HEK293 (cell line): ENCODE data around the gene FOXK2.

Experiments used
- FEZF1 ChIP-seq: fragments of 450-650 bp; formaldehyde crosslinking; IDR thresholded peaks from 2 replicates; pipeline ENCODE4 v1.5.1; 2016; ENCODE audit warnings: missing biosample characterization, missing genetic modification characterization
- HOXC10 ChIP-seq: sonication (generic); formaldehyde crosslinking; IDR thresholded peaks from 2 replicates; pipeline ENCODE4 v1.8.1; 2023; ENCODE audit warnings: mild to moderate bottlenecking, missing genetic modification reagents
- KLF1 ChIP-seq: fragments of 450-650 bp; formaldehyde crosslinking; IDR thresholded peaks from 2 replicates; pipeline ENCODE4 v1.5.1; 2016; ENCODE audit warnings: missing biosample characterization, missing genetic modification characterization
- OVOL3 ChIP-seq: fragments of 450-650 bp; formaldehyde crosslinking; IDR thresholded peaks from 2 replicates; pipeline ENCODE4 v1.5.1; 2016; ENCODE audit warnings: missing biosample characterization, missing genetic modification characterization
- SP3 ChIP-seq: fragments of 450-650 bp; formaldehyde crosslinking; IDR thresholded peaks from 2 replicates; pipeline ENCODE4 v1.5.1; 2016; ENCODE audit warnings: missing biosample characterization, missing genetic modification characterization
- SP7 ChIP-seq: fragments of 450-650 bp; formaldehyde crosslinking; IDR thresholded peaks from 2 replicates; pipeline ENCODE4 v1.5.1; 2016; ENCODE audit warnings: missing biosample characterization, missing genetic modification characterization
- ZNF132 ChIP-seq: fragments of 450-650 bp; formaldehyde crosslinking; IDR thresholded peaks from 2 replicates; pipeline ENCODE4 v1.5.1; 2017; ENCODE audit warnings: missing biosample characterization, missing genetic modification characterization, borderline replicate concordance
- ZNF133 ChIP-seq: fragments of 450-650 bp; formaldehyde crosslinking; IDR thresholded peaks from 2 replicates; pipeline ENCODE4 v1.5.1; 2016; ENCODE audit warnings: missing biosample characterization, missing genetic modification characterization
- ZNF223 ChIP-seq: fragments of 450-650 bp; formaldehyde crosslinking; IDR thresholded peaks from 2 replicates; pipeline ENCODE4 v1.5.1; 2016; ENCODE audit warnings: missing biosample characterization, missing genetic modification characterization
- ZNF274 ChIP-seq, 2 experiments: fragments of 200-500 bp in 1 of 2; fragments of 450-650 bp in 1 of 2; sonication (Bioruptor generic) in 1 of 2; formaldehyde crosslinking in 1 of 2; IDR thresholded peaks; 2 replicates each; pipeline versions ENCODE4 v1.5.1 to v1.6.1; 2014 to 2016; ENCODE audit warnings: borderline replicate concordance in 1 of 2, inconsistent platforms in 1 of 2, low read length in 1 of 2, missing biosample characterization in 1 of 2, missing genetic modification characterization in 1 of 2
- ZNF311 ChIP-seq: fragments of 450-650 bp; formaldehyde crosslinking; IDR thresholded peaks from 2 replicates; pipeline ENCODE4 v1.5.1; 2017; ENCODE audit warnings: missing biosample characterization, missing genetic modification characterization, borderline replicate concordance
- ZNF335 ChIP-seq: fragments of 450-650 bp; formaldehyde crosslinking; conservative IDR thresholded peaks from 2 replicates; pipeline ENCODE4 v1.5.1; 2016; ENCODE audit warnings: missing biosample characterization, missing genetic modification characterization
- ZNF404 ChIP-seq: fragments of 450-650 bp; formaldehyde crosslinking; IDR thresholded peaks from 2 replicates; pipeline ENCODE4 v1.5.1; 2017; ENCODE audit warnings: missing biosample characterization, missing genetic modification characterization
- ZNF48 ChIP-seq: fragments of 450-650 bp; formaldehyde crosslinking; IDR thresholded peaks from 2 replicates; pipeline ENCODE4 v1.5.1; 2016; ENCODE audit warnings: missing biosample characterization, missing genetic modification characterization
- ZNF510 ChIP-seq: fragments of 450-650 bp; formaldehyde crosslinking; IDR thresholded peaks from 2 replicates; pipeline ENCODE4 v1.5.1; 2018; ENCODE audit warnings: mild to moderate bottlenecking, missing genetic modification characterization, missing biosample characterization; ENCODE audit not compliant: insufficient replicate concordance
- ZNF530 ChIP-seq: fragments of 450-650 bp; formaldehyde crosslinking; IDR thresholded peaks from 2 replicates; pipeline ENCODE4 v1.5.1; 2016; ENCODE audit warnings: low read depth, missing biosample characterization, missing genetic modification characterization
- ZNF660 ChIP-seq: fragments of 450-650 bp; IDR thresholded peaks from 2 replicates; pipeline ENCODE4 v1.5.1; 2018; ENCODE audit warnings: missing biosample characterization, mild to moderate bottlenecking, missing genetic modification characterization
- ZNF701 ChIP-seq: fragments of 450-650 bp; formaldehyde crosslinking; IDR thresholded peaks from 2 replicates; pipeline ENCODE4 v1.5.1; 2016; ENCODE audit warnings: missing biosample characterization, missing genetic modification characterization
- ZNF792 ChIP-seq: fragments of 450-650 bp; formaldehyde crosslinking; IDR thresholded peaks from 2 replicates; pipeline ENCODE4 v1.5.1; 2016; ENCODE audit warnings: missing biosample characterization, missing genetic modification characterization
- ZSCAN16 ChIP-seq: fragments of 450-650 bp; formaldehyde crosslinking; IDR thresholded peaks from 2 replicates; pipeline ENCODE4 v1.5.1; 2016; ENCODE audit warnings: missing biosample characterization, missing genetic modification characterization
- TF ChIP-seq, protein P1 (sequence below): fragments of 450-650 bp; formaldehyde crosslinking; IDR thresholded peaks from 2 replicates; pipeline ENCODE4 v1.5.1; 2016; ENCODE audit warnings: missing biosample characterization, missing genetic modification characterization
- TF ChIP-seq, protein P2 (sequence below): fragments of 450-650 bp; formaldehyde crosslinking; IDR thresholded peaks from 2 replicates; pipeline ENCODE4 v1.5.1; 2016; ENCODE audit warnings: missing biosample characterization, missing genetic modification characterization
- TF ChIP-seq, protein P3 (sequence below): fragments of 450-650 bp; formaldehyde crosslinking; IDR thresholded peaks from 2 replicates; pipeline ENCODE4 v1.5.1; 2016; ENCODE audit warnings: missing biosample characterization, missing genetic modification characterization
- TF ChIP-seq, protein P4 (sequence below): fragments of 450-650 bp; formaldehyde crosslinking; IDR thresholded peaks from 2 replicates; pipeline ENCODE4 v1.5.1; 2016; ENCODE audit warnings: missing biosample characterization, missing genetic modification characterization, low read depth
- TF ChIP-seq, protein P5 (sequence below): fragments of 450-650 bp; formaldehyde crosslinking; IDR thresholded peaks from 2 replicates; pipeline ENCODE4 v1.5.1; 2016; ENCODE audit warnings: missing biosample characterization, missing genetic modification characterization
- TF ChIP-seq, protein P6 (sequence below): fragments of 450-650 bp; formaldehyde crosslinking; optimal IDR thresholded peaks from 2 replicates; pipeline ENCODE3; 2016; ENCODE audit warnings: missing biosample characterization, mild to moderate bottlenecking, missing genetic modification characterization
- TF ChIP-seq, protein P7 (sequence below): fragments of 450-650 bp; formaldehyde crosslinking; IDR thresholded peaks from 2 replicates; pipeline ENCODE4 v1.5.1; 2016; ENCODE audit warnings: missing biosample characterization, missing genetic modification characterization

Gene FOXK2

DNA sequence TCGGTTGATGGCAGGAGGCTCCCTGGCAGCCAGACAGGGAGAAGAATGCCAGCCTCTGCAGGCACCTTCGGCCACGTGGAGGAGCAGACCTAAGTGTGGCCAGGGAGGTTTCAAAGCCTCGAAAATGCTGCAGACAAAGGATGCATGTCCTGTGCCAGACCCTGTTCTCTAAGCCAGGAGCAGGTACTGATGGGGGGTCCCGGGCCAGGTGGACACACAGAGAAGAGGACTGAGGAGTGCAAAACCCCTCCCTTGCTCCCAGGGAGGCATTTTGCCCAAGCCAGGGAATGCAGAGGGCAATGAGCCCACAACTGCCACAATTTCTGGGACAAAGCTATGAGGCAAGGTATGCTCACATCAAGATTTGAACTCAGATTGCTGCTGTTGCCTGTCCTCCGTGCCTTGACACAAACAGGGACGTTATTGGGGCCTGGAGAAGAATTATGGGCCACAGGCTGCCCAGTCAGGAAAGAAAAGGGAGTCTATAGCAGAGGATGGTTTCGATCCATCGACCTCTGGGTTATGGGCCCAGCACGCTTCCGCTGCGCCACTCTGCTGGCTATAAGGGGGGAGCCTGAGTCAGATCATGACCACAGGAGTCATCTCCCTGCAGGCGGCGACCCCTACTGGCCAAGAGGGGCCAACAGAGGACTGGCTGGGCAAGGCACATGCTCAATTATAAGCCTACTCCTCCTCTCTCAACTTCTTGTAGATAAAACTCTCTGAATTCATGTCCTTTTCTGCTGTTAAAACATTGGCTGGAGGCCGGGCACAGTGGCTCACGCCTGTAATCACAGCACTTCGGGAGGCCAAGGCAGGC lies 25.1 kb upstream of the FOXK2 start (continued):
- TF ChIP-seq ZNF223 (tag by site-specific recombination) (no peak), ZNF792 (peak; percentile 33; the same call in 1 of the 2 replicates), ZNF660 (tag by site-specific recombination) (peak; percentile 97), FEZF1 (tag by site-specific recombination) (peak; percentile 26; the same call in 1 of the 2 replicates), ZSCAN16 (tag by site-specific recombination) (no peak), ZNF274 (IDR thresholded peaks at IDR 0.05; ENCODE audit: low read length) (no peak), ZNF274 (tag by site-specific recombination; IDR thresholded peaks at IDR 0.05; ENCODE audit: borderline replicate concordance) (no peak), ZNF48 (tag by site-specific recombination) (no peak), ZNF530 (tag by site-specific recombination) (no peak), ZNF701 (no peak; the same call in 1 of the 2 replicates), ZNF311 (tag by site-specific recombination) (no peak), KLF1 (0 out of 2 replicates have a peak, but pooled peaks have one; percentile 19), HOXC10 (CRISPR knock-in tag) (no peak), OVOL3 (no peak), SP7 (tag by site-specific recombination) (peak; percentile 93), ZNF133 (no peak; the same call in 1 of the 2 replicates), ZNF335 (tag by site-specific recombination) (peak; percentile 68), ZNF404 (tag by site-specific recombination) (no peak), ZNF510 (tag by site-specific recombination) (no peak), SP3 (tag by site-specific recombination) (peak; percentile 64), ZNF132 (tag by site-specific recombination) (no peak)
- TF ChIP-seq, protein P1, sequence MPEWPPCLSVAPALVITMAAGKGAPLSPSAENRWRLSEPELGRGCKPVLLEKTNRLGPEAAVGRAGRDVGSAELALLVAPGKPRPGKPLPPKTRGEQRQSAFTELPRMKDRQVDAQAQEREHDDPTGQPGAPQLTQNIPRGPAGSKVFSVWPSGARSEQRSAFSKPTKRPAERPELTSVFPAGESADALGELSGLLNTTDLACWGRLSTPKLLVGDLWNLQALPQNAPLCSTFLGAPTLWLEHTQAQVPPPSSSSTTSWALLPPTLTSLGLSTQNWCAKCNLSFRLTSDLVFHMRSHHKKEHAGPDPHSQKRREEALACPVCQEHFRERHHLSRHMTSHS (tag by site-specific recombination), result no peak
- TF ChIP-seq, protein P2, sequence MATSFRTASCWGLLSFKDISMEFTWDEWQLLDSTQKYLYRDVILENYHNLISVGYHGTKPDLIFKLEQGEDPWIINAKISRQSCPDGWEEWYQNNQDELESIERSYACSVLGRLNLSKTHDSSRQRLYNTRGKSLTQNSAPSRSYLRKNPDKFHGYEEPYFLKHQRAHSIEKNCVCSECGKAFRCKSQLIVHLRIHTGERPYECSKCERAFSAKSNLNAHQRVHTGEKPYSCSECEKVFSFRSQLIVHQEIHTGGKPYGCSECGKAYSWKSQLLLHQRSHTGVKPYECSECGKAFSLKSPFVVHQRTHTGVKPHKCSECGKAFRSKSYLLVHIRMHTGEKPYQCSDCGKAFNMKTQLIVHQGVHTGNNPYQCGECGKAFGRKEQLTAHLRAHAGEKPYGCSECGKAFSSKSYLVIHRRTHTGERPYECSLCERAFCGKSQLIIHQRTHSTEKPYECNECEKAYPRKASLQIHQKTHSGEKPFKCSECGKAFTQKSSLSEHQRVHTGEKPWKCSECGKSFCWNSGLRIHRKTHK, result no peak
- TF ChIP-seq, protein P3, sequence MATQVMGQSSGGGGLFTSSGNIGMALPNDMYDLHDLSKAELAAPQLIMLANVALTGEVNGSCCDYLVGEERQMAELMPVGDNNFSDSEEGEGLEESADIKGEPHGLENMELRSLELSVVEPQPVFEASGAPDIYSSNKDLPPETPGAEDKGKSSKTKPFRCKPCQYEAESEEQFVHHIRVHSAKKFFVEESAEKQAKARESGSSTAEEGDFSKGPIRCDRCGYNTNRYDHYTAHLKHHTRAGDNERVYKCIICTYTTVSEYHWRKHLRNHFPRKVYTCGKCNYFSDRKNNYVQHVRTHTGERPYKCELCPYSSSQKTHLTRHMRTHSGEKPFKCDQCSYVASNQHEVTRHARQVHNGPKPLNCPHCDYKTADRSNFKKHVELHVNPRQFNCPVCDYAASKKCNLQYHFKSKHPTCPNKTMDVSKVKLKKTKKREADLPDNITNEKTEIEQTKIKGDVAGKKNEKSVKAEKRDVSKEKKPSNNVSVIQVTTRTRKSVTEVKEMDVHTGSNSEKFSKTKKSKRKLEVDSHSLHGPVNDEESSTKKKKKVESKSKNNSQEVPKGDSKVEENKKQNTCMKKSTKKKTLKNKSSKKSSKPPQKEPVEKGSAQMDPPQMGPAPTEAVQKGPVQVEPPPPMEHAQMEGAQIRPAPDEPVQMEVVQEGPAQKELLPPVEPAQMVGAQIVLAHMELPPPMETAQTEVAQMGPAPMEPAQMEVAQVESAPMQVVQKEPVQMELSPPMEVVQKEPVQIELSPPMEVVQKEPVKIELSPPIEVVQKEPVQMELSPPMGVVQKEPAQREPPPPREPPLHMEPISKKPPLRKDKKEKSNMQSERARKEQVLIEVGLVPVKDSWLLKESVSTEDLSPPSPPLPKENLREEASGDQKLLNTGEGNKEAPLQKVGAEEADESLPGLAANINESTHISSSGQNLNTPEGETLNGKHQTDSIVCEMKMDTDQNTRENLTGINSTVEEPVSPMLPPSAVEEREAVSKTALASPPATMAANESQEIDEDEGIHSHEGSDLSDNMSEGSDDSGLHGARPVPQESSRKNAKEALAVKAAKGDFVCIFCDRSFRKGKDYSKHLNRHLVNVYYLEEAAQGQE, result peak; percentile 63
- TF ChIP-seq, protein P4, sequence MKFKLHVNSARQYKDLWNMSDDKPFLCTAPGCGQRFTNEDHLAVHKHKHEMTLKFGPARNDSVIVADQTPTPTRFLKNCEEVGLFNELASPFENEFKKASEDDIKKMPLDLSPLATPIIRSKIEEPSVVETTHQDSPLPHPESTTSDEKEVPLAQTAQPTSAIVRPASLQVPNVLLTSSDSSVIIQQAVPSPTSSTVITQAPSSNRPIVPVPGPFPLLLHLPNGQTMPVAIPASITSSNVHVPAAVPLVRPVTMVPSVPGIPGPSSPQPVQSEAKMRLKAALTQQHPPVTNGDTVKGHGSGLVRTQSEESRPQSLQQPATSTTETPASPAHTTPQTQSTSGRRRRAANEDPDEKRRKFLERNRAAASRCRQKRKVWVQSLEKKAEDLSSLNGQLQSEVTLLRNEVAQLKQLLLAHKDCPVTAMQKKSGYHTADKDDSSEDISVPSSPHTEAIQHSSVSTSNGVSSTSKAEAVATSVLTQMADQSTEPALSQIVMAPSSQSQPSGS (tag by site-specific recombination), result no peak
- TF ChIP-seq, protein P5, sequence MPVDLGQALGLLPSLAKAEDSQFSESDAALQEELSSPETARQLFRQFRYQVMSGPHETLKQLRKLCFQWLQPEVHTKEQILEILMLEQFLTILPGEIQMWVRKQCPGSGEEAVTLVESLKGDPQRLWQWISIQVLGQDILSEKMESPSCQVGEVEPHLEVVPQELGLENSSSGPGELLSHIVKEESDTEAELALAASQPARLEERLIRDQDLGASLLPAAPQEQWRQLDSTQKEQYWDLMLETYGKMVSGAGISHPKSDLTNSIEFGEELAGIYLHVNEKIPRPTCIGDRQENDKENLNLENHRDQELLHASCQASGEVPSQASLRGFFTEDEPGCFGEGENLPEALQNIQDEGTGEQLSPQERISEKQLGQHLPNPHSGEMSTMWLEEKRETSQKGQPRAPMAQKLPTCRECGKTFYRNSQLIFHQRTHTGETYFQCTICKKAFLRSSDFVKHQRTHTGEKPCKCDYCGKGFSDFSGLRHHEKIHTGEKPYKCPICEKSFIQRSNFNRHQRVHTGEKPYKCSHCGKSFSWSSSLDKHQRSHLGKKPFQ (tag by site-specific recombination), result no peak
- TF ChIP-seq, protein P6, sequence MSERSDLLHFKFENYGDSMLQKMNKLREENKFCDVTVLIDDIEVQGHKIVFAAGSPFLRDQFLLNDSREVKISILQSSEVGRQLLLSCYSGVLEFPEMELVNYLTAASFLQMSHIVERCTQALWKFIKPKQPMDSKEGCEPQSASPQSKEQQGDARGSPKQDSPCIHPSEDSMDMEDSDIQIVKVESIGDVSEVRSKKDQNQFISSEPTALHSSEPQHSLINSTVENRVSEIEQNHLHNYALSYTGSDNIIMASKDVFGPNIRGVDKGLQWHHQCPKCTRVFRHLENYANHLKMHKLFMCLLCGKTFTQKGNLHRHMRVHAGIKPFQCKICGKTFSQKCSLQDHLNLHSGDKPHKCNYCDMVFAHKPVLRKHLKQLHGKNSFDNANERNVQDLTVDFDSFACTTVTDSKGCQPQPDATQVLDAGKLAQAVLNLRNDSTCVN (tag by site-specific recombination), result peak; percentile 45
- TF ChIP-seq, protein P7, sequence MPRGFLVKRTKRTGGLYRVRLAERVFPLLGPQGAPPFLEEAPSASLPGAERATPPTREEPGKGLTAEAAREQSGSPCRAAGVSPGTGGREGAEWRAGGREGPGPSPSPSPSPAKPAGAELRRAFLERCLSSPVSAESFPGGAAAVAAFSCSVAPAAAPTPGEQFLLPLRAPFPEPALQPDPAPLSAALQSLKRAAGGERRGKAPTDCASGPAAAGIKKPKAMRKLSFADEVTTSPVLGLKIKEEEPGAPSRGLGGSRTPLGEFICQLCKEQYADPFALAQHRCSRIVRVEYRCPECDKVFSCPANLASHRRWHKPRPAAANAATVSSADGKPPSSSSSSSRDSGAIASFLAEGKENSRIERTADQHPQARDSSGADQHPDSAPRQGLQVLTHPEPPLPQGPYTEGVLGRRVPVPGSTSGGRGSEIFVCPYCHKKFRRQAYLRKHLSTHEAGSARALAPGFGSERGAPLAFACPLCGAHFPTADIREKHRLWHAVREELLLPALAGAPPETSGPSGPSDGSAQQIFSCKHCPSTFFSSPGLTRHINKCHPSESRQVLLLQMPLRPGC, result peak; percentile 72
